ENCODE data around the gene ARHGEF4.

Gene ARHGEF4, protein sequence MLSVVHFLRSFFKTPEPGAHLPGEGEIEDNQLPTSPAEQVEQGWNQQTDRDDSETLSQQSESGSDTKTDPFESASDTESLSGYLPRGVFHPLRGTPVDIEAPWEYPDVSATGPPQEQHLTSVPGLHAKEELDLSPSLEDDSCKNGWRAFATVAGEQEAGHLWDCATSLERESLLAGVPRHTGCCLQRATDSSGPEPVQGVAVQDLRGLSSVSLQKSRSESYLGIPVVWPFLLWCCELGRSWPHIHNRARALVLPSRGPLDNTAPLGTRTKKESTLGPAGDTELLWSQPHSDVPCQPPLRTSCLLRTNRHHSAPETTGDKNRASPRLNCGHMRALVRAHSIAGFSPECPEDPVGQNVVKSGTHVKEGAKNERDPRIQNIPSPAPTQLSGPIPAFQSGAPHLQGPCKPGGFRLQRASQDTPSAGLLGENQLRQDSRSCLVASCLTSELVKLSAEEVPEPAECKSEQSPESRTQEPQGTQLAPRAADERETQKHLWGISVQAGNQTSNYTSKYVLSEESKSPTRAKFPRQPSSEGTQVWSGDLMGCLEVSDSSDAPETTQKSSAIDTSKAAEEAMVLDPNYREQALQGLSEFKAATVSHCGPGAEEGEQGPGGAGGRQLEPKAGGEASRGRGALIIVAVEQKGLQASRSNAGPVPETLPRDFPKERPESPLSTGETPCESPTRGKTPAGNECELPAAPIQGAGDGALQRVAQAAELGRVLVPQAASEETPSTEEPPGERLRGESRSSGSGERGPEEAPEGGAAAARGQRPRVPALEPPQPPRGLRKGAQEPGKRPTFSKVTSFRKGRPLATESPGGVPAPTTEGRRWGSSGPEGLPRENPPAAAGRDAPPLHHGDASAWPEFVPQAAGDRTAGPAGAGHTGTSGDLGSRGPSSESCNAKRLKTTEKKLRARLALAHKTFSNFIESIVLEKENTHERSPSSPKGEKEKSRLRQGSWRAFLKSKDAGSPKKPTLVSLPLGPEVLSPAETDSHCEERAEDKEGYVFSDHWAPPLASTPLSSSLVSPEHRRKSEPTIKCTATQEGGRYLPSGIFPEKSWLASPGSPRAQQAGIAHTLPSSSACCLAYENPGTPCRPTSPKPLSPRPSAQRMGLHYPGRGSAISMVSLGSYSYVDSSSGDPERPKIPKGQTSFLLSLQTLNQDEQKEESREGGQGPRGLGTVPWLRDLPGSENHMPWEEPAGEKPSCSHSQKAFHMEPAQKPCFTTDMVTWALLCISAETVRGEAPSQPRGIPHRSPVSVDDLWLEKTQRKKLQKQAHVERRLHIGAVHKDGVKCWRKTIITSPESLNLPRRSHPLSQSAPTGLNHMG (N-terminal part only)

DNA sequence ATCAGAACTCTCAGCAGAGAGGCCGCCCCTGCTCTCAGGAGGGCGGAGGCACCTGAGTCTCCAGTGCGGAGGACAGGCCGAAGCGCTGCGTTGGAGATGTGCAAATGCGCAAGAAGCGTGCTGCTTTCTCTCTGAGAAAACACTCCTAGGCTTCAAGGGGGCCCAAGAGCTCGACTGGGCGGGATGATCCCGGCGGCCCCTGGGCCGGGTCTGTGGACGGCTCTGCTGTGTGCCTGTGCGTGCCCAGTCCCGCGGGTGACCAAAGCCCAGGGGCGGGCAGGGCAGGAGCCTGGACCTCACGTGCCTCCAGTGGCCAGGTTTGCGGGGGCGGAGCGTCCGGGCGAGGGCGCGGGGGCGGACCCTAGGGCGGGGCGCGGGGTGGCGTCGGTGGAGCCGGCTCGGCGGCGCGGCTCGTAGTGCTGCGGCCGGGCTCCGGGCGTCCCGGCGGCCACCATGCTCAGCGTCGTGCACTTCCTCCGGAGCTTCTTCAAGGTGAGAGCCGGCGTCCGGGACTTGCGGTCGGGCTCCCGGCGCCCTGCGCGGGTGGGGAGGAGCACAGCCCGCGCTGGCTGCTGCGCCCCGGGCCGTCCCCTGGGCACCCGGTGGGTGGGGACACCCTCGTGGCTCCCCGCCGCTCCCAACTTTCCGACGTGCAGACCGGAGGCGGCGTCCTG lies at the start of gene ARHGEF4:
TSS of gene ARHGEF4 (plus strand) at position 414 of the 674 bp plus-strand sequence. CDS start at position 454, 40 bp downstream.
- no peak for DNase-seq

DNA sequence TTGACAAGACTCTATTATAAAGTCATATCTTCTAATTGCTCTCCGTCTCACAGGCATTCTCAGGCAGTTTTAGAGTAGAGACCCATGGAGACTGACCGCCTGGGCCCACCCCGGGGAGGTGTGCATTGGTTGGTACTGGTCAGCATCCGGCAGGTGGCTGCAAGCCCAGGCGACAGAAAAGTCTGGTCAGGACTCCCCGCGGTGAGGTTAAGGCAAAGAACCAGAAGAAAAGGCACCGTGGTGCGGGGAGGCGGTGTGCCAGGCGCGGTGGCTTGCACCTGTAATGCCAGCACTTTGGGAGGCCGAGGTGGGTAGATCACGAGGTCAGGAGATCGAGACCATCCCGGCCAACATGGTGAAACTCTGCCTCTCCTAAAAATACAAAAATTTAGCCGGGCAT lies 48.9 kb upstream of the ARHGEF4 start:
- DNase-seq: no peak

DNA sequence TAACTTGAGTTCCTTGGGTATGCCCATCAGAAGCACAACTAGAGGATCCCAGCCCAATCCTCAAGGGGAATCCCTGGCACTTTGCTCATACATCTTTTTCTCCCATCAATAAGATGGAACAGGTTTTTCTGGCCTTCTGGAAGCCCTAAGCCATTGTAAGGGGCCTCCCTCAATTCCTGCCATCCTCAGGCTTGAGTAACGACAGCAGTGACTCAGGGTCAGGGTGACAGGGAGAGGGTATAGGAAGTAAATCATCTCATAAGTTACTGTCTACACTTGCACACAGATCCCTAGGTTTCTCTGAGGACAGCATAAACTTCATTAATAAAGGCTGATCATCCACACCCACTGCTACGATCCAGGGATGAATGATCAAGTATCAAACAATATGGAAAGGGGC lies 46.4 kb upstream of the ARHGEF4 start:
- DNase-seq: no peak

DNA sequence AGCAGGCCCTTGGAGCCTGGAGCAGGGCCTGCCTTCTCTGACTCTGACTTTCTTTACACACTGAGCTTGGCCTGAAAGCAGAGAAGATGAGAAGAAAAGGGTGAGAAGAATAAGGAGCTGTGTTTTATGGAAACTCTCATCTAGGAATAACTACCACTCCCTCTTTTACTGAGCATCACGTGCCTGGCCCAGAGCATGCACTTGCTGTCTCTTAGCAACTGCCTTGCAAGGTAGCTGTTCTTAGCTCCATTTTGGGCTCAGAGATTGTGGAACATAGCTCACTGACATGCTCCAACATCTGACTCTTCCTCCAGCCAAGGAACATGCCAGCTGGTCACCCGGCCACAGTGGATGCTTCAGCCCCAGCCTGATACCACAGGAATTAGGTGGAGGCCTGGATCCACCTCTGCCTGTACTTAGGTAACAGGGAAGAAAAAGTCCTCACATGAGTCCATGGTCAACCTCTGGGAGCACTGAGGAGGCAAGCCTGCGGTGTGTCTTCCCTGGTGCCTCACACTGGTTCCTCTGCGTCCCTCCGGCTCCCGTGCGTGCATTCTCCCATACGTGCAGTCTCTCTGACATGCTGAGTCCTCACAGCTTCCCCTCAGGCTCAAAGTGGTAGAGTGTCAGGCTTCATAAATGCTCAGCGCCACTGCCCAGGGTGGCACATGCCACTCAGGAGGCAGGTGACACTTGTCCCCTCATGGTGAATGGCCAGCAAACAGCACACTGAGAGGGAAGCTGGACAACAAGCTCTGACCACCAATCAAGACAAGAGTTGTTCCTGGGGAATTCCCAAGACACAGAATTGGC lies 45.7 kb upstream of the ARHGEF4 start:
- DNase-seq: no peak

DNA sequence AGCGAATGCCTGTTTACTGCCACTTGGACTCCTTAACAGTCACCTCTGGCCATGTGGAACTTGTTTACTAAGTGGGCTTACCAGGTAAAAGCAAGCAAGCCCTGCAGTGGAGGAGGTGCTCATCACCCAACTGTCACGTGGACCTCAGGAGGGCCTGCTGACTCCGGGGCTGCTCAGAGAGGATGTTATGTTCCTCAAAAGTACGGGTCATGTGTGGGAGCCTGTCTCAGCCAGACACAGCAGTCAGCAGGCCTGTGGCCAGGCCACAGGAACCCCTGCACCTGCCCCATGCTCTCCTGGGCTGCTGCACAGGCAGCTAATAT lies 45.1 kb upstream of the ARHGEF4 start:
- no peak for DNase-seq

DNA sequence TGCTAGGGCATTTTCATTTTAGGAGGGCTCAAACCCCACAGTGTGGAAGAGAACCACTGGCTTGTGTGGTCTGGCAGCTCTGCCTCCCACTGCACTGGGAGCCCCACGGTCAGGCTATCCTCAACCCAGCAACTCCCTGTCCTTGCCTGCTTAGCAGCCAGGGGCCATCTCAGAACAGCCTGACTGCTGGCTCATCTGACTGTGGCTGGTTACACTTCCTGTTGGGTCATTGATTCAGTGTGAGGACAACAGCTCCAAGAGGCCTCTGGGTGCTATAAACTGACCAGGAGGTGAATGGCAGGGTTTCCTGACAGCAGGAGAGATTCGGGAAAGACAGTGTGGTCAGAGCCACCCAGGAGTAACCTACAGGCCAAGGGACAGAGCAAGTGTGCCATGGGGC lies 41.3 kb upstream of the ARHGEF4 start:
- no peak for DNase-seq

DNA sequence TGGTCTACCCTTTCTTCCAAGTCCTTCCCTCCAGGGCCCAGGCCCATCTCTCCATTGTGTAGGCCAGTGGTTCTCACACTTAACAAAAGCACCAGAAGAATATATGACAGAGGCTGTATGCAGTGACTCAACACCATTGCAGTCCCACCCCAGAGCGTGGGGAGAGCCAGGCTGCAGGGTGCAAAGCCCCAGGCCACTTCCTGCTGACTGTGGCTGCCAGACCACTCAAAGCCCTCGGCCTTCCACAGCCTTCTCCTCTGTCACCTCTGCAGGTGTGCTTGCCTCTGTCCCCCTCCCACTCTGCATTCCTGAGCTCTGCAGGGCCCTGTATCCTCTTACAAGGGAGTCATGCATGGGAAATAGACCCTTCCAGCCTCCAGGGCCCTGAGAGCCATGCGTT lies 40.4 kb upstream of the ARHGEF4 start:
- no peak for DNase-seq

DNA sequence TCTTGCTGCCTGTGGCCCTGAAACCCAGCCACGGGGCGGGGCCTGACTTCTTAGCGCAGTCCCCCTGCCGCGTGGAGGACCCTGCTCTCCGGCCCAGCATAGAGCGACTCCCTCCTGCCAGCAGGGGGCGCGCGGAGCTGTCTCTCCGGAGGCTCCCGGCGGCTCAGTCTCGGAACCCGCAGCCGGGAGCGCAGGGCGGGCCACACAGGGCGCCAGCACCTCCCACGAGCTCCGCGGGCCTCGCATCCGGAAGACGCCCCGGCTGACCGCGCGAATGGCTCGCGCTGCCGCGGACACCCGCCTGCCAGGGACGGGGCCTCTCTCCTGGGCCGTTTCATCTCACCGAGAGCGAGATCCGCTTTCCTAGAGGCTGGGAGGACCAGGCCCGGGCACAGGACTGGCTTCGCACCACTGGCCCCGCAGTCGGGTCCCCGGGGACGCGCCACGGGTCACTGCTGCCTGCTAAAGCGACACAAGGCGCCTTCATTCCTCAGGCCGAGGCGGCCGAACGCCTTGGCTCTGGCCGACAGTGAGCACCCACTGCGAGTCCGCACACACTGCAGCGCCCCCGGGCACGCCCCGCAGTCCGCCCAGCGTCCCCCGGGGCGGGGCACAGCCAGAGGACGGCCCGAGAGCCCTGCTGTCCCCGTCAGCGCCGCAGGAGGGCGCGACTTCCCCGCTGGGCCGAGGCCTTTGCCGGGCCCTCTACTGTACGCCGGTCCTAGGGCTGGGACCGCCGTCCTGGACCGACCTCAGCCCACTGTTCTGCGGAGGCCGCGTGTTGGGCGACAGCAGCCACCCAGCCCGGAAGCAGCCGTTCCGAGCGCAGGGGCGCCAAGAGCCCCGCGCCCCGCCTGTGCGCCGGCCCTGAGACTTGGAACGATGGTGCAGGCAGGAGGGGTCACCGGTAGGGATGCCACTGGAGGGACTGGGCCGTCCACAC lies 39.0 kb upstream of the ARHGEF4 start:
- DNase-seq: peak; percentile 95

DNA sequence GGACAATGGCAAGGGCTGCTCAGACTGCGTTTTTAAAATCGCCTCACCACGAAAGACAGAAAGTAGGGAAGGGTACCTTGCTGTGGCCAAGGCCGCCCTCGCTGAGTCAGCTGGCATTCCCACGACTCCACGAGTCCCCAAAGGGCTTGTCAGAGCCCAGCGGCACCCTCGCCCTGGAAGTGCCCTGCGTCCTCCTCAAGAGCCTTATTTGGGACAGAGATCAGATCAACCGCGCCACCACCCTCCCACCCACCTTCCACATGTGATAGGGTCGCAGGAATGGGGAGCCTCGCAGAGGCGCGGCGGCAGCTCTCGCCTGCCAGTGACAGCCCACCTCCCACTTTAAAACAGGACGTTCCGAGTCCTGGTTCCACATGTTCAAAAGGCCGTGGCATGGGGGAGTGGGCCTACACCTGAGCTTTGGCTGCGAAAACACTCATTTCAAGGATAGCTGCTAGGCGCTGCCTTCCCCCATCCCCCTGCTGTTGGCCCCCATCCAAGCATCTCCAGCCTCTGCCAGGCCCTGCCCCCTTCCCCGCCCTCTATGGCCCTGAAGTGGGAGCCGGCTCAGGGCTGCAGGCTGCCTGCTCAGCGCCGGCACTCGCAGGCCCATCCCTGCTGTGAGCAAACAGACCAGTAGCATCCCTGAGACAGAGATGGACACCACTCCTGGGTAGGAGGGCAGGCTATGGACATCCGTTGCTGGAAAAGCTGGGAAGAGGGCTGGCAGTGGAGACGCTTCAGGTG lies 38.1 kb upstream of the ARHGEF4 start:
- DNase-seq: no peak

DNA sequence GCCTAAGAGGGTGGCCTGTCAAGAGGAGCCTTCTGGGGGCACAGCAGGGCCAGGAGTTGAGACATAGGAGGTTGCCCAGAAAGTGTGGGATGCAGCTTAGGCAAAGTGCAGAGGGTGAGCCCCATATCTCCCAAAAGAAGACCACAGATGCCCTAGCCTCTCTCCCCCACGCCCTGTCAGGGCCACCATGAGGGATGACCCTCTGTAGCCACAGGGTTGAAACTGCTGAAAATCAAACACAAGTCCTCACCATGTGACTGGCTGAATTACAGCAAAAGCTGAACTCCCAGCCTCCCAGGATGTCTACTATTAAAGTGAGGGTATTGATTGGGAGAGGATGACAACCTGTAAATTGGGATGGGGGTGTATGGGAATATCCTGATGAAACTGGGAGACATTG lies 37.4 kb upstream of the ARHGEF4 start:
- no peak for DNase-seq

DNA sequence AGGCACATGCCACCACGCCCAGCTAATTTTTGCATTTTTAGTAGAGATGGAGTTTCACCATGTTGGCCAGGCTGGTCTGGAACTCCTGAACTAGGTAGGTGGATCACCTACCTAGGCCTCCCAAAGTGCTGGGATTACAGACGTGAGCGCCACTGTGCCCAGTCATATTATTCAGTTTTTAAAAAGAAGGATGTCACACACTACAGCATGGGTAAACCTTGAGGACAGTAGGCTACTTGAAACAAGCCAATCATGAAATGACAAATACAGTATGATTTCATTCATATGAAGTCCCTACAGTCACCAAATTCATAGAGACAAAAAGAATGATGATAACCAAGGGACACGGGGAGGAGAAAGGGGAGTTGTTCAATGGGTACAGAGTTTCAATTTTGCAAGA lies 31.1 kb upstream of the ARHGEF4 start:
- DNase-seq: no peak

DNA sequence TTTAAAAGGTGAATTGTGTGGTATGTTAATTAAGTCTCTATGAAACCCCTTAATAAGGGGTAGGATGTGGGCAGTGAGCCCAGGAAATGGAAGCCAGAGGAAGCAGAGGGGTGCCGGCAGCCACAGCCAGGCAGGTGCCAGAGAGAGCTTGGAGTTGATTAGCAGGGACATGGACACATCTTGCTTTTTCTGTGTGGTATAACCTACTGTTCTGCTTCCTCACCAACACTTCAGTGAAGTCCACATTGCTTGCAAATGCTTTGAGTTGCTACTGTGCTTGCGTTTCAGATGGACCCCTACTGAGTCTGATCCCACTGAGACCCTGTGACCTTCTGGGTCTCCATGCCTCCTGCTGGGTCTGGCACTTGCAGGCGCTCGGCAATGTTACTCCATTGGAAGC lies 30.3 kb upstream of the ARHGEF4 start:
- no peak for DNase-seq

DNA sequence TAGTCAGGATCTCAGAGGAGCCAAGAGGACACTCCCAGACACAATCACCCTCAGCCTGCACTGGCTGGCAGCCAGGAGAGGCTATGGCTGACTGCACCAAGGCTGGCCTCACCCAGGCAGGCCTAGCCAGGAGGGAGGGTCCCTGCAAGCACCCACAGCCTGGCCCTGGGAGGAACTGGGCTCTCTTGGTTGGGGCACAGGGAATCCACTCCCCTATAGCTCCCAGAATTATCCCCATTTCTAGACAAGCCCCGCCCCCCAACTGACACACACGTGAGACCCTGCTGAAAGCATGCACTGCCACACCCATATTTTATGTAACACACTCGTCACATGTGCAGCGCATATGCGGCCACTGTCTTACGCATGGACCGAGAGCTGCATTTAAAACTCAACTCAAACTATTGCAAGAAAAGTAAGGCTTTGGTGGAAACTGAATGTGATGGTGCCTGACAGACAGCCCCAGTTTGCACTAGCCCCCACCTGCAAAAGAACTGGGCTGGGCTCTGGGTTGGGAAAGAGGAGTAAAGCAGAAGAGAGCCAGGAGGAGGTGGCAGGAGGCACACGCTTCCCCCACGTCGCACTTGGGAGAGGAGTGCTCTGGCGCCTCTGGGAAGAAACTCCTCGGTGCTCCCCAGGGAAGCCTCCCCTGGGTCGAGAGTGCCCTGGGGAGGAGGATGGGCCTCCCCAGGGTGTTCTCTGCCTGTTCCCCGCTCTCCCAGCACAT lies 28.9 kb upstream of the ARHGEF4 start:
- DNase-seq: no peak

DNA sequence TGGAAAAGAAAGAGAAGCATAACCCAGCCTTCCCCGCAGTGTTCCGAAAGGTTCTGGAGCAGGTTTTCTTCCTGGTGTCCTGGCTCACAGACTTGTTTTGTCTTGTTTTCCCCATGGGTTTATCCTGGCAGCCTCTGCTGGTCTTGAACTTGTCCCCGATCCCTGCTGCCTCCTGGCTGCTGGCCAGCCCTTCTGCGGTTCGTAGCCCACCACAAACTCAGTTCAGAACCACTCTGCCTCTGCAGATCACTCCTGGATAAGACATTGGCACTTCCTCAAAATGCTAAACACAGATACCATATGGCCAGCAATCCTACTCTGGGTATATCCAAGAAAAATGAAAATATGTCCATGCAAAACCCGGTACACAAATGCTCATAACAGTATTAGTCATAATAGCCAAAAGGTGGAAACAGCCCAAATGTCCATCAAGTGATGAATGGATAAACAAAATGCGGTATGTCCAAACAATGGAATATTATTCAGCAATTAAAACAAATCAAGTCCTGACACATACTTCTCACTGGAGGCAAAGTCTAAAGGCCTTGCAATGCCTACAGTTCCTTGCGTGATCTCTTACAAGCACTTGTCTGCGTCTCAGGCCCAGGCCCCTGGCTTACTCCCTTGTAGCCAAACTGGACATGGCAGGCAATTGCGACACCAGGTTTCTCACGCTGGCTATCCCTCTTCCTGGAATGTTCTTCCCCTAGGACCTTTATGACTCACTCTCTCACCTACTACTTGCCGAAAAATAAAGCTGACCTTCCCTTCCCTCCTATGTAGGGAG lies 28.0 kb upstream of the ARHGEF4 start:
- no peak for DNase-seq

DNA sequence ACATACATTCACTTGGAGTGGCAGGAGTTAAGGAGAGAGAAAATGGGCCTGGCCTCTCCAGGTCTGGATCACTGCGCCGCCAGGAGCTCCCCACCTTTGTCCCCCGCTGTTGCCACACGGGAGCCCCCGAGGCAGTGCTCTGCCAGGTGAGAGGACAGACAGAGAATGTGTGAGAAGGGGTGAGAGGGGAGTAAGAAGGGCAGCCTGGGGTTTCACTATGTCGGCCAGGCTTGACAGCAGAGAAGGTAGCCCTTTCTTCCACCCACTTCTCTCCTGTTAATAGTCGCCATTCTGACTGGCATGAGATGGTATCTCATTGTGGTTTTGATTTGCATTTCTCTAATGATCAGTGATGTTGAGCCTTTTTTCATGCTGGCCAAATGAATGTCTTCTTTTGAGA lies 26.2 kb upstream of the ARHGEF4 start:
- no peak for DNase-seq

DNA sequence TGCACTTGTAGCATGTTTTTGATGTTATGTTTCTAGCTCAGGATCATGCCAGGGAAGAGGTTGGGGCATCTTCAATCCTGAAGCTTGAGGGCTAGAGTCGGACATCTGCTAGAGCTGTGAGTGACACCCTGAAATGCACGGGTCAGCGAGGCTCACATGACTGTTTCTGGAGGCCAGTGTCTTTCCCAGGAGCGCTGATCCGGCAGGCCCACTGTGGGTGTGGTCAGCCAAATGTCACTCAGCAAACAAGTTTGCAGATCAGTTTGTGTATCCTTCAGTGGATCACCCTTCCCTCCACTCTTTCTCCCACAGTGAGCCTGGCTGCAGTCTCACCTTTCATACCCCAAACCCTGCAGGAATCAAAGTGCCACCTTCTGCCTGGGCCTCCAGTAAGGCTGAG lies 23.0 kb upstream of the ARHGEF4 start:
- DNase-seq: no peak

DNA sequence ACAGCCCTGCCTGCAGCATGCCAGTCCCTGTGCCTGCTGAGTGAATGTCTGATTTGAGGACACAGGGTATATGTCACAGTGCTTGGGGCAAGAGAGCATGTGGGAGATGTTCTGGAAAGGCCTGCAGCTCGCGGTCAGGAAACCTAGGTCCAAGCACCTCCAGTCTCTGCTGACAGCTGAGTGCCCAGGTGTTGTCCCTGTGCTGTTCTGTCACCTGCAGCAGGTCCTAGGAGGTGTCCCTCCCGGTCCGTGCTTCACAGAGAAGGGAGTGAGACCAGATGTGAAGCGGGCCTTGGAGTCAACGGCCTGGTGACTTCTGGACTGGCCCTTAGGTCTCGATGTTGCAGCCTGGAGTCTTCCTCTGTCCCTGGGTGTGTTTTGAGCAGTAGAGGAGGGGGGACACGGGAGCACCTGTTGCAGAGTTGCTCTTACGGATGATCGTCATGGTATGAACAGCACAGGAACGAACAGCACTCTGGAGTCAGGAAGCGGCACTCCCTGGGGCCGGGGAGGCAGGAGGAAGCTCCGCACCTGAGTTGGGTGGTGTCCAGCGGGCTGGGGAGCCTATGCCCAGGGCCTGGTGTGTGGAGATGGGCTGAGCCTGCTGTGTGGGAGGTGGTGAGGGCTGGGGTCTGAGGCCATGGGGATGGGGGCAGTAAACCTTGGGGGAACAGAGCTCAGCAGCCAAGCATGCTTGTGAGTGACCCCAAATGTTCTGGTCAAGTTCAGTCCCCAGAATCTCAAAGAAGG lies 21.6 kb upstream of the ARHGEF4 start:
- DNase-seq: no peak

DNA sequence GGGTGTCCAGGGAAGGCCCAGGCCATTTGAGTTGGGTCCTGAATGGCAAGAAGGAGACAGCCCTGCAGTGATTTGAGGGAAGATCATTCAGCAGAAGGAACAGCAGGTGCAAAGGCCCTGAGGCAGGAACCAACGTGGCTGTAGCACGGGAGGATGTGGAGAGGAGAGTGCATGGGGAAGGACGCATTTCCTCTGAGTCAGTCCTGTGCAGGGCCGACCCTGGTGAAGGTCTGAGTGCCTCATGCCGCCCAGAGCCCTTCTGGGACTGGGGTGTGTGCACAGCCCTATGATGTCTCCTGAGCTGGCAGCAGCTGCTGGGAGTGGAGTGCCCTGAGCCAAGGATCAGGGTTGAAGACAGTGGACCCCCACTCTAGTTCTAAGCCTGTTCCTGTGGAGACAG lies 17.9 kb upstream of the ARHGEF4 start:
- DNase-seq: no peak
